Stimulated activated CD4-positive, alpha-beta T cell treated with anti-CD3 and anti-CD28 coated beads, TNF-alpha, amount 100 ng/mL, for 1 hour (primary cell): ENCODE measurements around the gene COX7A2.

Experiments used
- DNase-seq, 3 donors: peaks; one replicate each; pipeline ENCODE4 v3.0.0-alpha.2; 2020; ENCODE audit warnings: low read depth in 3 of 3, low spot score in 1 of 3

Gene COX7A2

DNA sequence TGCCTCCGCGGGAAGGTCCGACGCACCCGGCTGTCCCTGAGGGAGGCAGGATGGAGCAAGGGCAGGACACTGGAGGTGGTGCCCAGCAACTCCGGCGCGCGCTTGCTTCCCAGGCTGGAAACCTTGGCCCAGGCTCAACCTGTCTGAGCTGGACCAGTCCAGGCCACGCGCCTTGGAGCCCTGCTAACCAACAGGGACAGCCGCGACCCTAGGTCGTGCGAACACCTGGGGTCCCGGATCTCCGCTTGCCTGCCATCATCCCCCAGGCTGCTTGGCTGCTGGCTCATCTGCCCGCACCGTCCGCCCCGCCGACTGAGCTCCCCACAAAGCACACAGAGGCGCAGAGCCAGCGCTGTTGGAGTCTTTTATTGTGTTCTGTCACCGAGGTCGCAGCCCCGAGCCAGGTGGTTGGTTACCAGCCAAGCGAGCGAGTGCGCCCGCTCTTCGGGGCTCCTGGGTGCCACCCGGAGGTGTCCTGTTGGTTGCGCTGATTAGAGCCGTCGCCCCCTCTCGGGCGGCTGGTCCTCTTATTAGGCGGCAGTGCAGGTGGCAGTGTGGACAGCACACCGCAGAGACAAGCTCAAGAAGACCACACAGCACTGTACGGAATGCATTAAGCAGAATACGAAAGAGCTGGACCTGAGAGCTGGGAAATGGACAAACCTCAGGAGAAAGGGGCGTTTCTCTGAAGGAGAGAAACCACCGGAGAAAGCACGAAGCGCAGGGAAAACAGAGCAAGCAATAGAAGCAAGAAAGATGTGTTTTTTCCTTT is 41.5 kb downstream of the COX7A2 start:
- DNase-seq, result no peak

DNA sequence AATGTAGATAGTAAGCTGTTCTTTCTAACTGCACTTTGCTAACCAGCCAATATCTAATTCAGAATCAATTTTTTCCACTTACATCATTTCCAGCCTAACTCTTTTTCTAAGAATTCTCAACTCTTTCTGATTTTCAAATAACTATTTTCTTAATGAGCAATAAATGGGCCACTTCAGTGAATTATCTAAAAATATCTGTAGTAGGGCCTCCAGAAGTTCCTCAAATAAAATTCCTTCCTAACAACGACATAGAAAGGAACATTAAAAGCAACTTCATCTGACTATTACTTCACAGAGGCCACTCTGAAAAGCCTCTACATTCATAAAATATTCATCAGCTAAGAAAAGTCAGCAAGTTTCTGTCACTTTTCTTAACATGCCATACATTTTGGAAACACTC is 42.6 kb downstream of the COX7A2 start:
- no peak for DNase-seq

DNA sequence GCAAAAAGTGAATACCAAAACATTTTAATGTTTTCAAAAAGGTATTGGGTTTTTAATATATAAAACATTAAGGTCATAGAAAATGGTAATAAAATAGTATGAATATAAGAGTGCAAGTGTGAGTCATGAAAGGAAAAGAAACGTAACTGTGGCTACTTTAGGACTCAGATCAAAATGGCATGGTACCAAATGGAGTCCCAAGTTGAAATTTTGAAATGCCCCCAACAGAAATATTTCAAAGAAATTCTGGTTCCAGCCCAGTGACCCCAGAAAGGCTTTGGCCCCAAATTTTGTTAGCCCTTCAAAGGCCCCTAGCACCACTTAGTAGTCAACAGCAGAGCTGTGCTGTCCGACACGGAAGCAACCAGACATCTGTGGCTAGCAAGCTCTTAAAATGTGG is 43.7 kb downstream of the COX7A2 start:
- no peak for DNase-seq

DNA sequence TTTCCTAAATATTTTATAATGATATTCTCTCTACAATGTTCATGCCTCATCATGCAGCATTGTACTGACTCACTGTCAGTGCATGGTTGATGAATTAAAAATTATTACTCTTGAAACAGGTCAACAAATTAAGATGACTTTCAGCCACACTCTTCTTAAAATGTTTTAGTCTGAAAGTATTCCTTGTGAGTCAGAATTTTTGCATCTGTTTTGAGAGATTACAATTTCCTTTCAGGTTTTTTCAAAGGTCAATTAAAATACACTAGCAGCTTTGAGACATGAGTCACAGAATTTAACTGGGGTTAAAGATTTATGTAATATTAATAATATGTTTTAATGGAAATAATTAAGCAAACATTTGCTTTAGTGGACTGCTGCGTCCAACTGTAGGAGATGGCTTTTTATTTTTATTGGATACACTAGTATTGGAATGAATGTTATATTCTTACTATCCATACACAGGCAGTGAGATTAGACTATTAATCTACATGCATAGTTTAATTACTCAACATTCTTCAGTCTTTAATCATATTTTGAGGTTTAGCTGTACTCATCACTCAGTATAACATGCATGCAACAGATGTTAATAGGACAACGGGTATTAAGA is 47.4 kb downstream of the COX7A2 start:
- DNase-seq, result no peak

DNA sequence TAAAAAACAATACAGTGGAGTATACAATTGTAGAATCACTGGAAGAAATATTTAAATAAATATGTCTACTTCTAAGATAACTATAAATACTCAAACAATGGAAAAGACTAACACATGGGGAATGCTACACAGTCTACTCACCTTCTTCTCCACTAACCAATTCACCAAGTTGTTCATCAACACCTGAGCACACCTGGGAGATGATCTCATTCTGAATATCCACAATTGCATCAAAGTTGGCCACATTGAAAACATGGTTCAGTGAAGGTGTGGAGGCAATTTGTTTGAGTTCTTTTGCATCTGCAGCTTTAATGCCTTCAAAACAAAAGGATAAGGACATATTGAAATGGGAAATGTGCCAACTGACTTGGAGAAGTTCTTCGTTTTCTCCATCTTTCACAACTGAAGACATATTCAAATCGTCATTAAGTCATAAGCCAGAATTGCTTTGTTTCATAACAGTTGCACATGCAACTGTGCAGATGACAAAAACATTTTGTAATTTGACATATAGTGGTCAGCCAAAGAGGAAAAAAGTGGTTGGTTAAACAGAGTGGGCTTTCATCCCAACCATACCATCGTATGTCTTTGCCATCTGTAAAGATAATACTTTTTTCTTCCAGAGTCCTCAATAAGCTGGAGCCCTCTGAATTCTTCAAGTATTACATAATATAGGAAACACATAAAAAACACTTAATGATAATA is 55.2 kb downstream of the COX7A2 start:
- DNase-seq, result no peak
